AG09309 (cell line): ENCODE measurements around the gene TTYH2.

Source experiments
- DNase-seq: peaks from one replicate; pipeline ENCODE4 v3.0.0-alpha.2; 2010; ENCODE audit warnings: low read depth
- H3K4me3 ChIP-seq: 2 replicates; pipeline ENCODE4 v1.5.1; 2011; ENCODE audit warnings: mild to moderate bottlenecking, low read depth, low read length, moderate library complexity; ENCODE audit not compliant: control insufficient read depth
- TF ChIP-seq, protein P1 (sequence below): IDR thresholded peaks from 2 replicates; pipeline ENCODE4 v1.5.1; 2011; ENCODE audit warnings: mild to moderate bottlenecking, low read depth, low read length, inconsistent platforms; ENCODE audit not compliant: insufficient read depth, control insufficient read depth; ENCODE audit errors: missing control alignments

TTYH2 gene

DNA sequence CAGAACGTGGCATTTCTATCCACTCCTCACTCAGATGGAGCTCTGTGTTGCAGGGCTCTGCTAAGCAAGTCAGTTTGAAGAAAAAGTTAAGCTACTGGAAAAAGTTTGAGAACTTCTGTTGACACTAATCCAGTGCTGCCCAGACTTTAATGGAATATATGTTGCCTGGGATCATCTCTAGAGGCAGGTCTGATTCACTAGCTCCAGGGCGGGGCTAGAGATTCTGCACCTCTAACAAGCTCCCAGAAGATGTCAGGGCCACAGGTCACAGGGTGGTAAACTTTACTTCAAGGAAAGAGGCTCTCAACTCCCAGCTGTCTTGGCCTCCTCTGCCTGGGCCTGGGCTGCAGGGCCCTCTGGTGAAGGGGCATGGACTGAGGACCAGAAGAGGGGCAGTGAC is 6.8 kb downstream of the TTYH2 start:
- H3K4me3 ChIP-seq = no peak overlapping the region
- no peak for DNase-seq
- TF ChIP-seq, protein P1, sequence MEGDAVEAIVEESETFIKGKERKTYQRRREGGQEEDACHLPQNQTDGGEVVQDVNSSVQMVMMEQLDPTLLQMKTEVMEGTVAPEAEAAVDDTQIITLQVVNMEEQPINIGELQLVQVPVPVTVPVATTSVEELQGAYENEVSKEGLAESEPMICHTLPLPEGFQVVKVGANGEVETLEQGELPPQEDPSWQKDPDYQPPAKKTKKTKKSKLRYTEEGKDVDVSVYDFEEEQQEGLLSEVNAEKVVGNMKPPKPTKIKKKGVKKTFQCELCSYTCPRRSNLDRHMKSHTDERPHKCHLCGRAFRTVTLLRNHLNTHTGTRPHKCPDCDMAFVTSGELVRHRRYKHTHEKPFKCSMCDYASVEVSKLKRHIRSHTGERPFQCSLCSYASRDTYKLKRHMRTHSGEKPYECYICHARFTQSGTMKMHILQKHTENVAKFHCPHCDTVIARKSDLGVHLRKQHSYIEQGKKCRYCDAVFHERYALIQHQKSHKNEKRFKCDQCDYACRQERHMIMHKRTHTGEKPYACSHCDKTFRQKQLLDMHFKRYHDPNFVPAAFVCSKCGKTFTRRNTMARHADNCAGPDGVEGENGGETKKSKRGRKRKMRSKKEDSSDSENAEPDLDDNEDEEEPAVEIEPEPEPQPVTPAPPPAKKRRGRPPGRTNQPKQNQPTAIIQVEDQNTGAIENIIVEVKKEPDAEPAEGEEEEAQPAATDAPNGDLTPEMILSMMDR = no peak

DNA sequence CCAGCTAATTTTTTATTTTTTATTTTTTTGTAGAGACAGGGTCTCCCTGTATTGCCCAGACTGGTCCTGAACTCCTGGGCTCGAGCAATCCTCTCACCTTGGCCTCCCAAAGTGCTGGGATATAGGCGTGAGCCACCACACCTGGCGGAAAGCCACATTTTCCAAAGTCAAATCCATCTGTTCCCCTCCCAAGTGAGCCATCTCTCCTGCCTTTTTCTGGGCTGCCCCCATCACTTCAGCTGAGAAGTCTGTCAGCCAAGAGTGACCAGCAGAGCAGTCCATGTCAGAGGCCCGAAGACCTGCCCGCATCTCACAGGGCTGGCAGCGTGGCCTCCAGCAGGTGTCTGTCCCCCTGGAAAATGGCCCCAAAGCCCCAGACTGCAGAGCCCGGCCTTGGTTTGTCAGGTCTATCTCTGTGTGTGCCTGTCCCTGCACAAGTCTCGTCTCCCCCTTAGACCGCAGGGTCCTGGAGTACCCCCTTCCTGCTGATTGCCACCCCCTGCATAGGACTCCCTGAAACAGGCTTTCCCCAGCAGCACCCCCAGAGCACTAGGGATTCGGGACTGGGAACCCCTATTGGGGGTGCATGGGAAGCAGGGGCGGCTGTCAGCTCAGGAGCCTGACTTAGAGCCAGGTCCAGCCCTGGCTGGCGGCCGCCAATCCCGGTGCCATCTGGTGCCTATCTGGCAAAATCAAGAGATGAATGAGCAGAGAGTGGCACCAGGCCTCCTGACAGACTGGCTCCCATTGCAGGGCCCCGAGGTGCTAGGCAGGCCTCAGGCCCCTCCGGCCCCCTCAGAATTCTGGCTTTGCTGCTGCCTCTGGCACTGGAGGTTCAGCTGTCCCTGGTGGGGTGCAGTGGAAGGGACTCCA is 7.8 kb downstream of the TTYH2 start:
- no peak for DNase-seq
- H3K4me3 ChIP-seq = no peak overlapping the region
- TF ChIP-seq, protein P1 = no peak

DNA sequence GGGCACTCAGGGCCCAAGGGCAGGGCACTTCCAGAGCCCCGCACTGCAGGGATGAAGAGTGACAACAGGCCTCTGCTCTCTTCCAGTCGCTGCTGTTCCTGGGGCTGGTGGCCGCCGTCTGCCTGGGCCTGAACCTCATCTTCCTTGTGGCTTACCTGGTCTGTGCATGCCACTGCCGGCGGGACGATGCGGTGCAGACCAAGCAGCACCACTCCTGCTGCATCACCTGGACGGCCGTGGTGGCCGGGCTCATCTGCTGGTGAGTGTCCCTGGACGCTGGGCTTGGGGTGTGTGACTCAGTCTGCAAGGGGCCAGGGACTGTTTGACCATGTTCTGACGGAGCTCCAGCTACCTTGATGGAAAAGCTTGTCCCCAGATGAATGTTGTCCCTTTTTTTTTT is 9.0 kb downstream of the TTYH2 start:
- TF ChIP-seq, protein P1 = no peak
- H3K4me3 ChIP-seq = no peak overlapping the region
- DNase-seq = no peak

DNA sequence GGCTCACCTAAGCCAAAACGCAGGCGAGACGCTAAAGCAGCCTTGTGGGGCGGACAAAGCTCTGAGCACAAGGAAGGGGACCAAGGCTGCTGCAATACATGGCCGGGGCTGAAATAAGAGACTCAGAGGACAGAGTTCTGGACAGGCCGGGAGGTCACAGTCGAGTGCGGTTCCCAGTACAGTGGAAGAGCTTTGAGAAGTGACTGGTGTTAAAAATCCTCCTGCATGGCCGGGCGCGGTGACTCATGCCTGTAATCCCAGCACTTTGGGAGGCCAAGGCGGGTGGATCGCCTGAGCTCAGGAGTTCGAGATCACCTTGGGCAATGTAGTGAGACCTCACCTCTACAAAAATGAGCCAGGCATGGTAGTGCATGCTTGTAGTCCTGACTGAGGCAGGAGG is 10.5 kb downstream of the TTYH2 start:
- H3K4me3 ChIP-seq = no peak overlapping the region
- no peak for DNase-seq
- TF ChIP-seq, protein P1 = no peak

DNA sequence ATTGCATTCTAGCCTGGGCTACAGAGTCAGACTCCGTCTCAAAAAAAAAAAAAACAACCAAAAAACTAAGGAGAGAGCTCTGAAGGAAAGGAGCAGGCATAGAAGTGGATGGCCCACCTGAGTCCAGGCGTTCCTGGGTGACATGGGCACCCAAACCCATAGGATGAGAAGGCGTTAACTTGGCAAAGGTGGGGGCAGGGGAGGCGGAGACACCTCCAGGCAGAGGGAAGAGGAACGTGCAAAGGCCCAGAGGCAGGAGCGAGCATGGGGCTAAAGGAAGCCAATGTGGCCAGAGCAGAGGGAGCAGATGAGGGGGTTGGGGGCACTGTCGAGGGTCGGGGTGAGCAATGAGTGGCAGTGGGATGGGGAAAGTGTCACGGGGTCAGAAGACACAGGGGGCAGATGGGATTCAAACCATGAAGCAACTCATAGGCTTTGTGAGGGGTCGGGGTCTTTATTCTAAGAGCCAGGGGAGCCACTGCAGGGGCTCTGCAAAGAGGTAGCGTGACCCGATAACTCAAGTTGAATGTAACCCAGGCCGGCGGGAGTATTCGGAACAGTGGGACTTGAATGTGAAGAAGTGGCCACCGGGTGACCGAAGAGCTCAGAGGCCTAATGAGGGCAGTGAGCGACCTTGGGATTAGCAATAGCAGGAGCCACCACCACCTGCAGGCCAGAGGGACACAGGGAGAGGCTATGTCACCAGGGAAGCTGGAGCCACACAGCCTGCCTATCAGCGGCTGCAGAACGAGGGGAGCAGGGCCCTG is 11.8 kb downstream of the TTYH2 start:
- no peak overlapping the region for H3K4me3 ChIP-seq
- TF ChIP-seq, protein P1 = no peak
- no peak for DNase-seq

DNA sequence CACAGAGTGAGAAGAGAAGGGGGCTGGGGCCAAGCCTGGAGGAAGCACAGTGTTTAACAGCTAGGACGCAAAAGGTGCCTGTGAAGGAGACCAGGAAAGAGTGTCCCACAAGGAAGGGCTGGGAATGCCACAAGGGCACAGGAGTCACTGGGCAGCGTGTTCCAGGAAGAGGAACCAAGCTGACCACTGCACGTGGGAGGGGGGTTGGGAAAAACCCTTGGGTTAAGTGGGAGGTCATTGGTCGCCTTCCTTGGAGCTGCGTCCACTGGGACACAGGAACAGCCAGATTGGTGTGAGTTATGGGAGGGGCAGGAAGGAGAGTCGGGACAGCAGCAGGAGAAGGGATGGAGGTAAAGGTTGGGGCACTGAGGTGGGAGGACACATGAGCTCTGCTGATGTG is 12.9 kb downstream of the TTYH2 start:
- H3K4me3 ChIP-seq = no peak overlapping the region
- DNase-seq = no peak
- TF ChIP-seq, protein P1 = no peak
